ENCODE results near the gene RBM10.

RBM10 gene

DNA sequence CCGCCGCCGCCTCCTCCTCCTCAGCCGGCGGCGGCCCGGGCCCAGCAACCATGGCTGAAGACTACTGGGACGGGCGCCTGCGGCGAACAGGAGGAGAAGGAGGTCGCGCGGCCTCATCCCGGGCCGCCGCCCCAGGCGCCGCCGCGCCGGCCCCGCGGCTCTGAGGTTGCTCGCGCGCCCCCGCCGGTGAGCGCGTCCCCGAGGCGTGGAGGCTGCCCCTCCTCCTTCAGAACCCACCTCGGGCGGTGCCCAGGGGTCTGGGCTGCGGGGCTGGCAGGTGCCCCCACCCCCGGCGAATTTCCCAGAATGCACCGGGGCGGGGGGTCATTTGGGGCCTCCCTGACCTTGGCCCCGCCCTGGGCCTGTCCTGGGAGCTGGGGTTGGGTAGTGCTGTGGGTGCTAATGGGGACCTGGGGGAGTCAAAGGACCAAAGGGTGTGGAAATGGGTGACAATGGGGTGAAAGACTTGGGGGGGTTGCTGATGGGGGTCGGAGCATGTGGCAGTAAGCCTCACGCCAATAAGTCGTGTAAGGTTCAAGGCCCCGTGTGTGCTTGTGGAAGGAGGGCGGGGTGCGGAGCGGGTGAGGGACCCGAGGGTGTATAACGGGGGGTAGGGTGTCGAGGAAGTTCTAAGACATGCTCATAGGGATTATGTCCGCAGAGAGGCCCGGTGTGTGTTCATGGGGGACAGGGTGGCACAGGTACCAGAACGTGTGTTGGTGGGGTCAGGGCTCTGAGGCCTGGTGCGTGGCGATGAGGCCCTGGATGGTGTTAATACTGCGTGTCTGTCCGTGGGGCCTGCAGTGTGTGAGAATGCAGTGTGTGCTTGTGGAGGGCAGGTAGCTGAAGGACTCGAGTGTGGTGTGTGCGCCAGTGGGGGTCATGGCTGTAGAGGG is 74.1 kb downstream of the RBM10 start:
- no peak for DNase-seq

DNA sequence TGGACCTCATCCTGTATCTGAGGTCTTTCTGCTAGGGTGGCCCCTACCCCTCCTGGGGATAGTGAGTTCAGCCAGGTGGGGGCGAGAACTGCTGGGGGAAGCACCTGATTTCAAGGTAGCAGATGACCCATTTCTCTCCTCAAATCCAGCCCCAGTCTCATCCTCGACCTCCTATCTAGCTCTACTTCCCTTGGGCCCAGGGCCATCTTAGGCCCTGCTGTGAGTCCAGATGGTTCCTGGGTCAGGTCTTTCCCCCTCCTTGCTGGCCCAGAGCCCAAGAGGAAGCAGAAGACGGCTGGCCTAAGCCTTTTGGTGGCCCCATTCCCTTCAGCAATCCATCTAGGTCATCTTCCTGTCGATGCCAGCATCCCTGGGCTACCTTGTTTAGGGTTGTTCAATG is 76.7 kb downstream of the RBM10 start:
- DNase-seq = no peak

DNA sequence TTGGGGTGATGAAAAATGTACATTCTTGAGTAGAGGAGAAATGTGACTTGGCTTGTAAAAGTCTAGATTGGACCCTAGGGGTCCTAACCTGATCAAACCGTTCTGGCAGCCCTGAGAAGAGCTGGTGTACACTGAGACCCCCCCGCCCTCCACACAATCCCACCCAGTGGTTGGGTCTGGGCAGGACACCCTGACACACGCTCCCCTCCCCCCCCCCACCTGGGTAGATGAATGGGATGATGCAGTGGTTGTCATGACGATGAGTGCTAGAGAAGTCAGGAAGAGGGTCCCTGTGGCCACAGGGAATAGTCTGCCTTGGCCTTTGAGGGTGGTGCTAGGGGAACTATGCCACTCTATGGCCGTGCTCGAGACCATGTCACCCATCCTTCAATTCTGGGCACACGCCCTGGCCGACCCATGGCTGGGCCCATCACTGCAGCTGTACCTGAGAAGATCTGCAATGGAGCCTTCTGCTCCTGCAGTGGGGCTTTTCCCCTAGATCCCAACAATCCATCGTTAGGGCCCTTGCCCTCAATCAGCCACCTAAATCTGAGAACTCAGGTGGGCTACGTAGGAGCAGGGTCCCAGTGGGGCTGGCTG is 77.8 kb downstream of the RBM10 start:
- DNase-seq = no peak

GRCh38 chrX:47223476-47224250 is 78.6 kb downstream of the RBM10 start:
- no peak for DNase-seq

DNA sequence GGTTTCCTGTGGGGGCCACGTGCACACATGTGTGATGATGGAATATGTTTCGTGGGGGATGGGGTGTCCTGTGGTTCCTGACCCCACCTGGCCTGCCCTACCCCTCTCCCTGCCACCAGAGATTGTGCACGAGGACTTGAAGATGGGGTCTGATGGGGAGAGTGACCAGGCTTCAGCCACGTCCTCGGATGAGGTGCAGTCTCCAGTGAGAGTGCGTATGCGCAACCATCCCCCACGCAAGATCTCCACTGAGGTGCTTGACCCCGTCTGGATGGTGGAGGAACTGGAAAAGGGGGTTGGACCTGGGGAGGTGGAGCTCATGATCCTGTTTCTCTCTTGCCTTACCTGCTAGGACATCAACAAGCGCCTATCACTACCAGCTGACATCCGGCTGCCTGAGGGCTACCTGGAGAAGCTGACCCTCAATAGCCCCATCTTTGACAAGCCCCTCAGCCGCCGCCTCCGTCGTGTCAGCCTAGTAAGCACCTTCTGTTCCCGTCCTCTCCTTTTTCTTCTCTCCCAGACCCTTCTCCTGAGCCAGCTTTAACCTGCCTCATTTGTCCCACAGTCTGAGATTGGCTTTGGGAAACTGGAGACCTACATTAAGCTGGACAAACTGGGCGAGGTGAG is 79.4 kb downstream of the RBM10 start:
- no peak for DNase-seq

- DNase-seq = no peak
Measured at GRCh38 chrX:47224896-47225290, 79.9 kb downstream of the RBM10 start.

DNA sequence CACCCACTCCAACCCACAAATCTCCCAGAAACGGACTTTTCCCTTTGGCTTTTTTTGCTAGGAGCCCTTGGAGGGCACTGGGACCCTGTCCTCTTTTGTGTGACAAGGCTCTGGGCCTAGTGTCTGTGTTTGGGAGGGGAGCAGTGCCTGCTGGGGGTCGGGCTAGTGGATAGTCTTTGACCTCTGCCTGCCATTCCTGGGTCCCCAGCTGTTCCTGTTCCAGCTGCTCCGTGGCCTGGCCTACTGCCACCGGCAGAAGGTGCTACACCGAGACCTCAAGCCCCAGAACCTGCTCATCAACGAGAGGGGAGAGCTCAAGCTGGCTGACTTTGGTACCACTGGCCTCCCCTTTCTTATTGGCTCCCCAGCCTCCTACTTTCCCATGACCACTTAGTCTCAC is 81.0 kb downstream of the RBM10 start:
- no peak for DNase-seq

DNA sequence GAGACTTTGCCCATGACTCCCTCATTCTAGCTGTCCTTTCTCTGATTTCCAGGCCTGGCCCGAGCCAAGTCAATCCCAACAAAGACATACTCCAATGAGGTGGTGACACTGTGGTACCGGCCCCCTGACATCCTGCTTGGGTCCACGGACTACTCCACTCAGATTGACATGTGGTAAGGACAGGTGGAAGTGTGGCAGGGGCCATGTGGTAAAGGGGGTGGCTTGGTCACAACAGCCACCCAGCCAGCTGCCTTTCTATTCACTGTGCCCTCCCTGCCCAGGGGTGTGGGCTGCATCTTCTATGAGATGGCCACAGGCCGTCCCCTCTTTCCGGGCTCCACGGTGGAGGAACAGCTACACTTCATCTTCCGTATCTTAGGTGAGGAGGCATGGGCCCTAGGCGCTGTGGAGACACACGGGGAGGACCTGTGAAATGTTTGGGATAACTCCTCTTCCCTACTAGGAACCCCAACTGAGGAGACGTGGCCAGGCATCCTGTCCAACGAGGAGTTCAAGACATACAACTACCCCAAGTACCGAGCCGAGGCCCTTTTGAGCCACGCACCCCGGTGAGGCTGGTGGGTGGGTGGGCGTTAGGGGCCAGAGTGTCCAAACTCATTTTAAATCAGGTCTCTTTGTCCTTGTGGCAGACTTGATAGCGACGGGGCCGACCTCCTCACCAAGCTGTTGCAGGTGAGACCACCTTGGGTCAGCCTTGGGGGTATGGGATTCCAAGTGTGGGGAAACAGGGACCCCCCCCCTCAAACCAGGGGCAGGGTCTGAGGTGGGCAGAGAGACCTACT is 81.7 kb downstream of the RBM10 start:
- no peak for DNase-seq

DNA sequence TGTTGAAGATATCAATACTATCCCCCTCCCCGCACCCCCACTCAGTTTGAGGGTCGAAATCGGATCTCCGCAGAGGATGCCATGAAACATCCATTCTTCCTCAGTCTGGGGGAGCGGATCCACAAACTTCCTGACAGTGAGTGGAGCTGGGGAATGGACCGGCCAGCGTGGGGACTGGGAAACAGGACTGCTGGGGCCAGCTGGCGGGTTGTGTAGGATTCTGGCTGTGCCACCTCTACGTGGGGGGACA is 82.2 kb downstream of the RBM10 start:
- no peak for DNase-seq

GRCh38 chrX:47228550-47229270 is 83.7 kb downstream of the RBM10 start:
- DNase-seq = no peak

GRCh38 chrX:47229427-47229826 is 84.4 kb downstream of the RBM10 start:
- no peak for DNase-seq

GRCh38 chrX:47230136-47230868 is 85.3 kb downstream of the RBM10 start:
- DNase-seq = no peak

GRCh38 chrX:47231167-47231566 is 86.1 kb downstream of the RBM10 start:
- no peak for DNase-seq

- DNase-seq = no peak
Measured at GRCh38 chrX:47232197-47232802, 87.3 kb downstream of the RBM10 start.

DNA sequence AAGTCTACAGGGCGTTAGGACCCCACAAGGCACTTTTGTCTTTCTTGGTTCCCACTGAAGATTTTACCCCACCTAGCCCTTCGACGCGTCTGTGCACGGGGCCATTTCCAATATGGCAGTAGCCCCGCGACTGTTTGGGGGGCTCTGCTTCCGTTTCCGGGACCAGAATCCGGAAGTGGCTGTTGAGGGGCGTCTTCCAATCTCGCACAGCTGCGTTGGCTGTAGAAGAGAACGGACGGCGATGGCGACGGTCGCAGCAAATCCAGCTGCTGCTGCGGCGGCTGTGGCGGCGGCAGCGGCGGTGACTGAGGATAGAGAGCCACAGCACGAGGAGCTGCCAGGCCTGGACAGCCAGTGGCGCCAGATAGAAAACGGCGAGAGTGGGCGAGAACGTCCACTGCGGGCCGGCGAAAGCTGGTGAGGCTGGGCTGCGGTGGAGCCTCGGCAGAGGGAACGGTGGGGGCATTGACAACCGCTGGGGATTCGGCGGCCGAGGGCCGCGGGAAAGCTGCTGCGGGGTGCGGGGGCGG is 87.8 kb downstream of the RBM10 start, which contains the start of gene USP11:
Gene USP11, plus strand, starts transcription at position 207 of the 530 bp plus-strand sequence. Its CDS starts 35 bp downstream, at position 242.
- DNase-seq = no peak

DNA sequence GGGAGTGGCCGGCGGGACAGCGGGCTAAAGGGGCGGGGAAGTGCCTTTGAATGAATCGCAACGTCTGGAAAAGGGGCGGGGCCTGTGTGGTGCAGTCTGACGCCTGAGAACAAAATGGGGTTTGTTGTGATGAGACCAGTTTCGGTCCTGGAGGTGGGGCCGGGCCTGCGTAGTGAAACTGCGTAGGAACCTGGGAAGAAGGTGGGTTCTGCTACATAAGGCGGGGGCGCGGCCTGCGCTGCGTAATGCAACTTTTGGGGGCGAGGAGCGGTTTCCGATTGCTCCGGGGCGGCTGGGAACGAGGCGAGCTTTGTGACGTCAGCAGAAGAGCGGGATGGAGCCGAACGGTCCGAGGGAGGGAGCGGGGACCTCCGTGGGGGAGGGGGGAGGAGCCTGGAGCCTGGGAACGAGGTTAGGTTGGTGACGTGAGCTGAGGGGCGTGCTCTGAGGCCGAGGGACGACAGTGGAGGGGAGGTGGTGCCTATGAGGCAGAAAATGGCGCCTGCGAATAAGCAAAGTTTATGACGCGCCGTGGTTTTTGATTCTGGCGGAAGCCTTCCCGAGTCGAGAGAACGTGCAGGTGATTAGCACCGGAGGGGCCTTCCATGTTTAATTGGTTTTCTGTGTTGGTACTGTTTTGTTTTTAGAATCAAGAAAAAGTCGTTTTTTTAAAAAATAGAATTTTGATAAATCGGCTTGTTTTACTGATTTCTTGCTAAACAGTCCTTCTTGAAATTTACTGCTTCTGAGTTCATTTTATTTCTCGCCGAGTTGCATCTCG is 88.5 kb downstream of the RBM10 start:
- DNase-seq = peak; percentile 87

DNA sequence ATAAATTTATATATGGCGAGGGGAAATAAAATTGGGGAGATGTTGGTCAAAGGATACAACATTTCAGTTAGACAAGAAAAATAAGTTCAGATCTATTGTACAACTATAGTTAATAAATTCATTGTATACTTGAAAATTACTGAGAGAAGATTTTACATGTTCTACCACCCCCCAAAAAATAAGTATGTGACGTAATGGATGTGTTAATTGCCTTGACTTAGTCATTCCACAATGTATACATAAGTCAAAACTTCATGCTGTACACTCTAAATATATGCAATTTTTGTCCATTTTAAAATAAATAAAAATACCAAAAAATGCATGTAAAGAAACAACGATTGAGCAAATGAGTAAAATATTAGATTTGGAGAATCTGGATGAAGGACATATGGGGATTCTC is 89.6 kb downstream of the RBM10 start:
- no peak for DNase-seq

DNA sequence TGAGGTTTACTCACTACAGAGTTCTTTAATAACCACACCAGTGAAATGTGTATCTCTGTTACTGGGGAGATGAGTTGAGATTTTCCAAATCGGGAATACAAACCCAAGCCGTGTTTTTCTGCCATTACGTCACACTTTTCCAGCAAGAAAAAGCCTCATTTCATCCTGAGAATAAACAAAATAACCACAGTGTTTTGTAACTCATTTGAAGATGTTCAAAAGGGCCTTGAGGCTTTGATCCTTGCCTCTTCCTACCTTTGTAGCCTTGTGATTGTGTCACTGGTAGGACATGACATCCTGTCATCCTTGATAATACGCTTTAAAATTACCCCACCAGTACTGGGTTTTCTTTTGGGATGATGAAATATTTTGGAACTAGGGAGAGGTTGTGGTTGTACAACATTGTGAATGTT is 90.7 kb downstream of the RBM10 start:
- no peak for DNase-seq
